Neuronal stem cell (in vitro differentiated cells): ENCODE measurements around the gene RASSF7.

Experiments used
- DNase-seq: peaks from one replicate; pipeline ENCODE4 v3.0.0-alpha.2; 2013; ENCODE audit warnings: low spot score
- H2AFZ ChIP-seq: one replicate; pipeline ENCODE4 v1.6.1; 2013; ENCODE audit warnings: mild to moderate bottlenecking, low read length, inconsistent platforms
- H2AK5ac ChIP-seq: 2 replicates; pipeline ENCODE4 v1.6.1; 2013; ENCODE audit warnings: low read depth, mild to moderate bottlenecking, inconsistent platforms, low read length, moderate library complexity, mixed read lengths
- H2BK120ac ChIP-seq: 2 replicates; pipeline ENCODE4 v1.6.1; 2013; ENCODE audit warnings: low read depth, mild to moderate bottlenecking, inconsistent platforms, low read length, moderate library complexity, mixed read lengths
- H2BK12ac ChIP-seq: one replicate; pipeline ENCODE4 v1.6.1; 2013; ENCODE audit warnings: low read length, inconsistent platforms
- H2BK15ac ChIP-seq: 2 replicates; pipeline ENCODE4 v1.6.1; 2013; ENCODE audit warnings: mild to moderate bottlenecking, low read length, inconsistent platforms, mixed read lengths
- H2BK5ac ChIP-seq: one replicate; pipeline ENCODE4 v1.6.1; 2013; ENCODE audit warnings: inconsistent platforms, mild to moderate bottlenecking, low read length, moderate library complexity
- H3K14ac ChIP-seq: one replicate; pipeline ENCODE4 v1.6.1; 2013; ENCODE audit warnings: low read length, inconsistent platforms
- H3K18ac ChIP-seq: 2 replicates; pipeline ENCODE4 v1.6.1; 2013; ENCODE audit warnings: low read length, inconsistent platforms
- H3K23ac ChIP-seq: 2 replicates; pipeline ENCODE4 v1.6.1; 2013; ENCODE audit warnings: low read depth, mild to moderate bottlenecking, mixed read lengths, low read length, inconsistent platforms; ENCODE audit not compliant: poor library complexity
- H3K27ac ChIP-seq: replicated peaks from 3 replicates; pipeline ENCODE4 v1.5.1; 2013; ENCODE audit warnings: low read length, inconsistent platforms
- H3K27me3 ChIP-seq, 3 experiments: 2 replicates each; pipeline ENCODE4 v1.6.1; 2013; ENCODE audit warnings: low read length in 3 of 3, mild to moderate bottlenecking in 2 of 3, inconsistent platforms in 1 of 3, low read depth in 1 of 3, mixed read lengths in 1 of 3, moderate library complexity in 1 of 3; ENCODE audit not compliant: control insufficient read depth in 3 of 3, insufficient read depth in 3 of 3
- H3K36me3 ChIP-seq, 2 donors: replicated peaks in 1 of 2; 2 replicates each; pipeline ENCODE4 v1.6.1; 2013; ENCODE audit warnings: low read length in 2 of 2; ENCODE audit not compliant: control insufficient read depth in 2 of 2, insufficient read depth in 2 of 2
- H3K4ac ChIP-seq: 2 replicates; pipeline ENCODE4 v1.6.1; 2013; ENCODE audit warnings: inconsistent platforms, mild to moderate bottlenecking, low read length, moderate library complexity
- H3K4me1 ChIP-seq, 2 donors: 1 replicate in 1 of 2; 2 replicates in 1 of 2; pipeline ENCODE4 v1.6.1; 2013; ENCODE audit warnings: low read length in 2 of 2, low read depth in 1 of 2; ENCODE audit not compliant: control insufficient read depth in 2 of 2, insufficient read depth in 1 of 2
- H3K4me2 ChIP-seq: one replicate; pipeline ENCODE4 v1.6.1; 2013; ENCODE audit warnings: mild to moderate bottlenecking, low read length, inconsistent platforms; ENCODE audit not compliant: insufficient read depth, poor library complexity, severe bottlenecking
- H3K4me3 ChIP-seq, 2 donors: 2 replicates each; pipeline ENCODE4 v1.5.1; 2013; ENCODE audit warnings: low read length in 2 of 2, mild to moderate bottlenecking in 2 of 2, inconsistent platforms in 1 of 2, moderate library complexity in 1 of 2
- H3K79me1 ChIP-seq: one replicate; pipeline ENCODE4 v1.6.1; 2013; ENCODE audit warnings: low read depth, mild to moderate bottlenecking, inconsistent platforms, low read length, moderate library complexity
- H3K9ac ChIP-seq: one replicate; pipeline ENCODE4 v1.6.1; 2013; ENCODE audit warnings: mild to moderate bottlenecking, low read depth, low read length, inconsistent platforms; ENCODE audit not compliant: poor library complexity
- H3K9me3 ChIP-seq, 2 donors: replicated peaks in 1 of 2; 2 replicates each; pipeline versions ENCODE3 to v1.6.1; 2013; ENCODE audit warnings: low read length in 2 of 2, mild to moderate bottlenecking in 2 of 2, inconsistent platforms in 1 of 2, low read depth in 1 of 2, mixed read lengths in 1 of 2, moderate library complexity in 1 of 2; ENCODE audit not compliant: control insufficient read depth in 2 of 2, insufficient read depth in 1 of 2
- H4K8ac ChIP-seq: one replicate; pipeline ENCODE4 v1.6.1; 2013; ENCODE audit warnings: low read depth, mild to moderate bottlenecking, inconsistent platforms, low read length, moderate library complexity
- H4K91ac ChIP-seq: one replicate; pipeline ENCODE4 v1.6.1; 2013; ENCODE audit warnings: low read length, low read depth, mild to moderate bottlenecking, inconsistent platforms; ENCODE audit not compliant: poor library complexity
- whole genome bisulfite sequencing, 2 donors: extraction: QIAGEN DNeasy Blood & Tissue Kit; methylation state at CpG; one replicate each; pipeline ENCODE4 v1.1.7; 2013; ENCODE audit warnings: missing lambda C conversion rate in 2 of 2, mixed read lengths in 1 of 2; ENCODE audit not compliant: insufficient read length in 2 of 2, insufficient replicate concordance in 1 of 2; ENCODE audit errors: extremely low coverage in 2 of 2; 5-methylcytosine and 5-hydroxymethylcytosine counted together

The RASSF7 gene

GRCh38 chr11:520428-521176, 40.2 kb upstream of the RASSF7 start:
- Histone ChIP-seq H2BK120ac (no peak overlapping the region), H3K4me2 (no peak overlapping the region), H3K79me1 (no peaks in the 10 kb centered on the region), H3K4ac (no peak overlapping the region), H3K18ac (peak overlapping the region; percentile 19), H3K36me3 (no peaks in the 10 kb centered on the region), H4K91ac (no peak overlapping the region), H3K9me3 (peaks cover 3 to 13% of the 10 kb centered on the region in 2 donors), H2AK5ac (no peak overlapping the region), H3K27me3 (no peaks in the 10 kb centered on the region), H2BK12ac (no peak overlapping the region), H2BK5ac (no peak overlapping the region), H3K9ac (no peak overlapping the region), H3K14ac (no peak overlapping the region), H3K27ac (no peak overlapping the region), H3K4me1 (no peaks in the 10 kb centered on the region), H2BK15ac (no peak overlapping the region), H2AFZ (no peak overlapping the region), H3K4me3 (no peak overlapping the region), H3K23ac (no peak overlapping the region), H4K8ac (no peak overlapping the region)
- WGBS, 2 donors, result no CpG with 5 or more reads among the region's 39 CpGs
- no peak for DNase-seq

- peaks cover 3 to 7% of the 10 kb centered on the region in 2 donors for H3K9me3 ChIP-seq
- no peak overlapping the region for H2AK5ac ChIP-seq
- no peak for DNase-seq
- no peak overlapping the region for H2BK12ac ChIP-seq
- no peaks in the 10 kb centered on the region for H3K27me3 ChIP-seq
- no peak overlapping the region for H3K9ac ChIP-seq
- H3K4me3 ChIP-seq, result peak overlapping the region in 1 of 2 donors; percentile 55
- no peak overlapping the region for H2BK120ac ChIP-seq
- no peak overlapping the region for H4K8ac ChIP-seq
- no peak overlapping the region for H3K18ac ChIP-seq
- no peaks in the 10 kb centered on the region for H3K4me1 ChIP-seq
- H3K27ac ChIP-seq, result no peak overlapping the region
- H3K4me2 ChIP-seq, result no peak overlapping the region
- no peak overlapping the region for H4K91ac ChIP-seq
- H3K36me3 ChIP-seq, result no peaks in the 10 kb centered on the region
- H3K4ac ChIP-seq, result no peak overlapping the region
- no peak overlapping the region for H3K23ac ChIP-seq
- no peaks in the 10 kb centered on the region for H3K79me1 ChIP-seq
- H2AFZ ChIP-seq, result no peak overlapping the region
- WGBS, 2 donors, result no CpG with 5 or more reads among the region's 10 CpGs
- H3K14ac ChIP-seq, result no peak overlapping the region
- H2BK15ac ChIP-seq, result no peak overlapping the region
- H2BK5ac ChIP-seq, result no peak overlapping the region
These were observed 39.5 kb upstream of the RASSF7 start for GRCh38 chr11:521177-521688.

- no peak overlapping the region for H3K14ac ChIP-seq
- H2AFZ ChIP-seq, result no peak overlapping the region
- H2AK5ac ChIP-seq, result no peak overlapping the region
- no peak overlapping the region for H2BK15ac ChIP-seq
- H3K36me3 ChIP-seq, result peaks cover 0 to 6% of the 10 kb centered on the region in 2 donors
- DNase-seq, result no peak
- no peaks in the 10 kb centered on the region for H3K4me1 ChIP-seq
- no peak overlapping the region for H3K23ac ChIP-seq
- H3K27me3 ChIP-seq, result no peaks in the 10 kb centered on the region
- H4K8ac ChIP-seq, result no peak overlapping the region
- H2BK12ac ChIP-seq, result no peak overlapping the region
- no peak overlapping the region for H4K91ac ChIP-seq
- no CpG with 5 or more reads among the region's 17 CpGs for WGBS, 2 donors
- peak overlapping the region in 1 of 2 donors; percentile 18 for H3K4me3 ChIP-seq
- H3K9ac ChIP-seq, result no peak overlapping the region
- H3K9me3 ChIP-seq, result peaks cover 0 to 2% of the 10 kb centered on the region in 2 donors
- no peaks in the 10 kb centered on the region for H3K79me1 ChIP-seq
- no peak overlapping the region for H3K4me2 ChIP-seq
- no peak overlapping the region for H3K4ac ChIP-seq
- H2BK120ac ChIP-seq, result no peak overlapping the region
- peak overlapping the region; percentile 16 for H3K18ac ChIP-seq
- no peak overlapping the region for H2BK5ac ChIP-seq
- no peak overlapping the region for H3K27ac ChIP-seq
These were observed 34.6 kb upstream of the RASSF7 start for GRCh38 chr11:526192-526591.

GRCh38 chr11:528166-528814, 32.5 kb upstream of the RASSF7 start:
- peaks cover 0 to 2% of the 10 kb centered on the region in 2 donors for H3K9me3 ChIP-seq
- peaks cover 15 to 25% of the 10 kb centered on the region in 2 donors for H3K36me3 ChIP-seq
- H2AK5ac ChIP-seq, result no peak overlapping the region
- H3K27me3 ChIP-seq, result no peaks in the 10 kb centered on the region
- H2BK120ac ChIP-seq, result no peak overlapping the region
- peak overlapping the region; percentile 8 for H3K18ac ChIP-seq
- no peak overlapping the region for H2BK12ac ChIP-seq
- H3K27ac ChIP-seq, result no peak overlapping the region
- no peaks in the 10 kb centered on the region for H3K79me1 ChIP-seq
- H2AFZ ChIP-seq, result no peak overlapping the region
- H3K4me2 ChIP-seq, result no peak overlapping the region
- no peak overlapping the region for H4K8ac ChIP-seq
- H4K91ac ChIP-seq, result no peak overlapping the region
- H3K9ac ChIP-seq, result no peak overlapping the region
- peak overlapping the region; percentile 56 for H3K14ac ChIP-seq
- no peak overlapping the region for H2BK15ac ChIP-seq
- H3K23ac ChIP-seq, result no peak overlapping the region
- no CpG with 5 or more reads among the region's 30 CpGs for WGBS, 2 donors
- no peak for DNase-seq
- H3K4ac ChIP-seq, result no peak overlapping the region
- H3K4me3 ChIP-seq, result peak overlapping the region in 1 of 2 donors; percentile 46
- H2BK5ac ChIP-seq, result no peak overlapping the region
- no peaks in the 10 kb centered on the region for H3K4me1 ChIP-seq
